Measurements from ENCODE around the gene FUOM. TPM values are rescaled to one million over a fixed set of nuclear protein-coding genes. Genes with fewer than 3 reads are reported as not detected.
A peak's percentile ranks its signal among the peaks of the same experiment; 100 is the strongest.

Gene FUOM
- total RNA-seq, 2 donors from 2014 or later = 6.3 to 9.1 TPM

GRCh38 chr10:133358162-133358924 is 524 bp upstream of the FUOM start:
- Mint-ChIP-seq H3K36me3 (ENCODE audit: low read depth) (no peaks in the 10 kb centered on the region), H3K27me3 (no peaks in the 10 kb centered on the region), H3K4me1 (peaks cover 11% of the 10 kb centered on the region), H3K27ac (no peak overlapping the region), H3K4me3 (no peak overlapping the region)
- no peaks in the 10 kb centered on the region for H3K9me3 ChIP-seq (ENCODE audit: control insufficient read depth, low read length, poor library complexity, severe bottlenecking)
- DNase-seq = no peak
- ATAC-seq = no peak

- ATAC-seq (no peak), DNase-seq (no peak)
- Mint-ChIP-seq H3K36me3 (ENCODE audit: low read depth) (no peaks in the 10 kb centered on the region), H3K4me3 (peak overlapping the region; percentile 80), H3K27ac (no peak overlapping the region), H3K27me3 (no peaks in the 10 kb centered on the region), H3K4me1 (peaks cover 5% of the 10 kb centered on the region)
- no peaks in the 10 kb centered on the region for H3K9me3 ChIP-seq (ENCODE audit: control insufficient read depth, low read length, poor library complexity, severe bottlenecking)
Observed at GRCh38 chr10:133356549-133357284, 1.1 kb downstream of the FUOM start.

- Mint-ChIP-seq H3K36me3 (ENCODE audit: low read depth) (no peaks in the 10 kb centered on the region), H3K4me3 (peak overlapping the region; percentile 62), H3K27me3 (peaks cover 1% of the 10 kb centered on the region), H3K27ac (no peak overlapping the region), H3K4me1 (no peaks in the 10 kb centered on the region)
- no peaks in the 10 kb centered on the region for H3K9me3 ChIP-seq (ENCODE audit: control insufficient read depth, low read length, poor library complexity, severe bottlenecking)
- ATAC-seq = no peak
- no peak for DNase-seq
Observed at GRCh38 chr10:133355991-133356390, 1.8 kb downstream of the FUOM start.

- H3K4me1 Mint-ChIP-seq = no peaks in the 10 kb centered on the region
- DNase-seq = no peak
- ATAC-seq = no peak
- no peaks in the 10 kb centered on the region for H3K36me3 Mint-ChIP-seq (ENCODE audit: low read depth)
- H3K27me3 Mint-ChIP-seq = peaks cover 6% of the 10 kb centered on the region
- H3K4me3 Mint-ChIP-seq = no peak overlapping the region
- no peaks in the 10 kb centered on the region for H3K9me3 ChIP-seq (ENCODE audit: control insufficient read depth, low read length, poor library complexity, severe bottlenecking)
- H3K27ac Mint-ChIP-seq = no peak overlapping the region
Observed at GRCh38 chr10:133355266-133355665, 2.6 kb downstream of the FUOM start.

- ATAC-seq (no peak), DNase-seq (no peak)
- Mint-ChIP-seq H3K27ac (no peak overlapping the region), H3K4me1 (no peaks in the 10 kb centered on the region), H3K36me3 (ENCODE audit: low read depth) (no peaks in the 10 kb centered on the region), H3K4me3 (no peak overlapping the region), H3K27me3 (peaks cover 6% of the 10 kb centered on the region)
- H3K9me3 ChIP-seq (ENCODE audit: control insufficient read depth, low read length, poor library complexity, severe bottlenecking) = no peaks in the 10 kb centered on the region
Observed at GRCh38 chr10:133354672-133355240, 3.1 kb downstream of the FUOM start.

GRCh38 chr10:133353988-133354605 is 3.7 kb downstream of the FUOM start:
- Mint-ChIP-seq H3K4me1 (peaks cover 2% of the 10 kb centered on the region), H3K27me3 (peaks cover 11% of the 10 kb centered on the region), H3K36me3 (ENCODE audit: low read depth) (peaks cover 2% of the 10 kb centered on the region), H3K4me3 (no peak overlapping the region), H3K27ac (no peak overlapping the region)
- no peaks in the 10 kb centered on the region for H3K9me3 ChIP-seq (ENCODE audit: control insufficient read depth, low read length, poor library complexity, severe bottlenecking)
- DNase-seq (no peak), ATAC-seq (no peak)

GRCh38 chr10:133353202-133353959 is 4.4 kb downstream of the FUOM start:
- Mint-ChIP-seq H3K36me3 (ENCODE audit: low read depth) (peaks cover 4% of the 10 kb centered on the region), H3K4me3 (no peak overlapping the region), H3K27me3 (peaks cover 15% of the 10 kb centered on the region), H3K27ac (no peak overlapping the region), H3K4me1 (peaks cover 3% of the 10 kb centered on the region)
- DNase-seq (no peak), ATAC-seq (no peak)
- no peaks in the 10 kb centered on the region for H3K9me3 ChIP-seq (ENCODE audit: control insufficient read depth, low read length, poor library complexity, severe bottlenecking)

- H3K4me1 Mint-ChIP-seq = peaks cover 3% of the 10 kb centered on the region
- H3K27ac Mint-ChIP-seq = no peak overlapping the region
- H3K9me3 ChIP-seq (ENCODE audit: control insufficient read depth, low read length, poor library complexity, severe bottlenecking) = no peaks in the 10 kb centered on the region
- DNase-seq (no peak), ATAC-seq (no peak)
- H3K4me3 Mint-ChIP-seq = no peak overlapping the region
- H3K36me3 Mint-ChIP-seq (ENCODE audit: low read depth) = peaks cover 4% of the 10 kb centered on the region
- peaks cover 15% of the 10 kb centered on the region for H3K27me3 Mint-ChIP-seq
Observed at GRCh38 chr10:133351408-133352318, 6.2 kb downstream of the FUOM start.

- Mint-ChIP-seq H3K4me3 (no peak overlapping the region), H3K27ac (no peak overlapping the region), H3K27me3 (peaks cover 17% of the 10 kb centered on the region), H3K4me1 (peaks cover 6% of the 10 kb centered on the region), H3K36me3 (ENCODE audit: low read depth) (peaks cover 4% of the 10 kb centered on the region)
- no peaks in the 10 kb centered on the region for H3K9me3 ChIP-seq (ENCODE audit: control insufficient read depth, low read length, poor library complexity, severe bottlenecking)
- DNase-seq (no peak), ATAC-seq (no peak)
Observed at GRCh38 chr10:133350950-133351329, 6.9 kb downstream of the FUOM start.

- ATAC-seq (no peak), DNase-seq (no peak)
Observed at GRCh38 chr10:133350283-133350949, 7.4 kb downstream of the FUOM start.

GRCh38 chr10:133349577-133350011 is 8.2 kb downstream of the FUOM start:
- Mint-ChIP-seq H3K27ac (no peak overlapping the region), H3K4me1 (peaks cover 6% of the 10 kb centered on the region), H3K4me3 (no peak overlapping the region), H3K36me3 (ENCODE audit: low read depth) (peaks cover 4% of the 10 kb centered on the region), H3K27me3 (peaks cover 31% of the 10 kb centered on the region)
- DNase-seq = no peak
- ATAC-seq = no peak
- H3K9me3 ChIP-seq (ENCODE audit: control insufficient read depth, low read length, poor library complexity, severe bottlenecking) = no peaks in the 10 kb centered on the region

More at GRCh38 chr10:133350283-133350949, 7.4 kb downstream of the FUOM start:
- Mint-ChIP-seq H3K27ac (no peak overlapping the region), H3K4me1 (peaks cover 6% of the 10 kb centered on the region), H3K27me3 (peaks cover 23% of the 10 kb centered on the region), H3K36me3 (ENCODE audit: low read depth) (peaks cover 4% of the 10 kb centered on the region), H3K4me3 (no peak overlapping the region)
- no peaks in the 10 kb centered on the region for H3K9me3 ChIP-seq (ENCODE audit: control insufficient read depth, low read length, poor library complexity, severe bottlenecking)

Measured in T-helper 17 cell (primary cell).